ENCODE results near the gene SVIL.
"Not testable (repeated sequence)": the region's sequence is repeated elsewhere in the genome, so short reads cannot be mapped to it uniquely, and the experiment has no call there.

SVIL gene

GRCh38 chr10:29535012-29535777 is 99.6 kb downstream of the SVIL start:
- no peak for DNase-seq

- DNase-seq: no peak
These were observed 100.2 kb downstream of the SVIL start for GRCh38 chr10:29534590-29534989.

DNA sequence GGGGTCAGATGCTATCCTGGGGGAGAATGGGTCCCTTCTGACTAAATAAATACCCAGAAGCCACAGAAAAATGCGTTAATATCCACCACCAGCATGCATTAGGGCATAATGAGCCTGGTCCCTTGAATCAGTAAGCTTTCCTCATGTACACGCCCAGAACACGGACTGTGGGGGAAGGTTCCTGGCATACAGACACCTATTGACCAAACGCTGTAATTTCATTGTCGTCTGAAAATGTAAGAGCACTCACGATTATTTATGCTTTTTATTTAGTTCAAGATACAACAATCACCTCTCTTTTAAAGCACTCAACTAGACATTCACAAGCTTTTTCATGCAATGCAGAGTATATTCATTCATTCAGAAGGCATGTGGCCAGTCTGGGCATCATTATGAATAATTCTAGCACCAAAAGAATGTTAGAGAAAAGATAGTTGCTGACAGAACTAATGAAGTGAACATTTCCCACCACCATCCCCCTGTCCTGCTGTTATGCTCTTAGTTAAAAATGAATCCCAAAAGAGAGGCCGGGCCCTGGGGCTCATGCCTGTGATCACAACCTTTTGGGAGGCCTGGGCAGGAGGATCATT is 101.0 kb downstream of the SVIL start:
- DNase-seq: no peak

- no peak for DNase-seq
These were observed 101.7 kb downstream of the SVIL start for GRCh38 chr10:29533046-29533445.

DNA sequence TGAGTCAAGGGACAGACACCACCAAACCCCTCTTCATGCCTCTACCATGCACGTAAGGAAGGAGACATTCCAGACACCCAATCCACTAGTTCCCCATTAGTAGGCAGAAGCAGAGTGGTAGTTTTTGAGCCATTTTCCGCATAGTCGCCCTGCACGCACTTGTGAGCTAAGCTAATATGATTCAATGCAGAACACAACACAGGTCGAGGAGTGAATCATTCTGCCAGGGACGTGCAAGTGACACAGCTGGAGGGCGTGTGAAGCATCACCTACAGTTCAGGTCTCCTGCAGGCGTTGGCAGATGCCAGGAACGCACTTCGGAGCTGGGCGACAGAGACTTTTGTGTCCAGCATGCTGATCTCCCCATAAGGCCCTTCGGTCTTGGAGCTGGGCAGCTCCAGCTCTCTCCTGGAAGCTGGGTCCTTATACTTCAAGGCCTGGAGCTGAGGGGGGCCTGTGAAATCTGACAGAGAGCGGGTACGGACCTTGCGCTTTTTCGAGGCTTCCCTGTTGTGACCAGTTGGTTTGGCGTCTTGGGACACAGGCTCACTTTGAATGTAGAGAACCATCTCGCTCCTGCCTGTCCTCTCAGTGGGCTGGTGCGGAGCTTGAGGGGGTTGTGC is 102.4 kb downstream of the SVIL start:
- DNase-seq: no peak

DNA sequence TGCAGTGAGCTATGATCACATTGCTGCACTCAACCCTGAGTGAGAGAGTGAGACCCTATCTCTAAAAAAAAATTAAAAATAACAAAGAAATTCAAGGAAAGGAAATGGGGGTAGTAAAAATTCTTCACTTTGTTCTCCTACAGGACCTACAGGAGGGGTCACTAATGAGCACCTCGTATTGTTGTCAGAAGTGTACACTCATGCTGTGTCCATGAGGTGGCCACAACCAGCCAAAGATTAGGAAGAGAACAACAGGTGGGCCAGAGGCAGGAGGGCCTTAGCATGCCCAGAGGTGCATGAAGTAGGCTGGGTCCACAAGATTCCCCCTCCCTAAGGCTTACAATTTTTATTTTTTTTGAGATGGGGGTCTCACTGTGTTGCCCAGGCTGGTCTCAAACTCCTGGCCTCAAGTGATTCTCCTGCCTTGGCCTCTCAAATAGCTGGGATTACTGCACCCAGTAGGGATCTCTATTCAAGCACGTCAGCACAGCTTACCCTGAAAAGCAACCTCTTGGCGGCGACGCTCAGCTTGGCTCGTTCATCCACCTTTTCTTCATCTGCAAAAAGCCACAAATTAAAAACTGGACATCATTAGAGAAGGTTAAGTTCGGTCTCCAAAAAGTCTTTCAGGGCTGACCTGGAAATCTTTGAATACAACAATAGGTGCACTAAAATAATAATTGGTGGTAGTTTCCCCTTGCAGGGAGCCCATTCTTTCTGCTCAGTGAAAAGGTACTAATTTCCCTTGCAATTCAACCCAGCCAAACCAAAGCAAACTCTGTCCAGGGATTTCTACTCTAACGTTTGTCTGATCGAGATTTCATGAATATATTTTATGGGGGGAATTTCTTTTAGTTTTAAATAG is 104.4 kb downstream of the SVIL start:
- no peak for DNase-seq

GRCh38 chr10:29529146-29529545 is 105.6 kb downstream of the SVIL start:
- DNase-seq: no peak

- DNase-seq: no peak
These were observed 109.0 kb downstream of the SVIL start for GRCh38 chr10:29525762-29526161.

GRCh38 chr10:29524720-29525119 is 110.1 kb downstream of the SVIL start:
- DNase-seq: no peak

DNA sequence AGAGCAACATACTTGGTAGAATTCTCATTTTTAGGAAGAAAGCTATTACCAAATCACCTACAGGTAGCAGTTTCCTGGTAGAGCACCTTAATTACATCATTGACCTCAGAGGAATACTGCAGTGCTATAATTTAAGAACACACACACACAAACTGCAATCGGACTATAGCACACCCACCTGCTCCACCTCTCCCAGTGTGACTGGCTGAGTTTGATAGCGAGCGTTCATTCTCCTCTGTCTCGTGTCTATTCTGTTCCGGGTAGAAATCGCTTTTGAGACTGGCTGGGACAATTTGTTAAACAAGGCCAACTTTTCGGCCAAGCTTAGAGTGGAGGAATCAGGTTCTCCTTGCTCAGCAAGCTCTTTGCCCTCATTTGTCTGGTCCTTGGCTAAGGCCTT is 110.5 kb downstream of the SVIL start:
- no peak for DNase-seq

DNA sequence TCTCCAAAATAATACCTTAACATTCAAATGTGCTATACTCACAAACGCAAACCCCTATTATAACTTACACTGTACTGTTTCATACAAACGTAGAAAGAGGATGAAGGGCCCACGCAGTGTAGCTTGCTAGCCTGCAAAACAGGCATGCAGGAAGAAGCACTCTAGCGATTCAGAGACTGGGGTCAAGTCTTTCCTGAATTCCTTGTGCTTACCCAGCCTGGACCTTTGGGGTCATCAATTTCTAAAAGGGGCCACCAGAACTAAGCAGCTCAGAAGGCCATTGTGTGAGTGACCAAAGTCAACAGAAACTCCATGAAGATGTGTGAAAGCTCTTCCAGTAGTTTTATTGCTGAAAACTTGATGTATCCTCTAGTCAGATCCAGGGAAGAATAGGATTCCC is 111.9 kb downstream of the SVIL start:
- no peak for DNase-seq

GRCh38 chr10:29522061-29522855 is 112.5 kb downstream of the SVIL start:
- DNase-seq: no peak

DNA sequence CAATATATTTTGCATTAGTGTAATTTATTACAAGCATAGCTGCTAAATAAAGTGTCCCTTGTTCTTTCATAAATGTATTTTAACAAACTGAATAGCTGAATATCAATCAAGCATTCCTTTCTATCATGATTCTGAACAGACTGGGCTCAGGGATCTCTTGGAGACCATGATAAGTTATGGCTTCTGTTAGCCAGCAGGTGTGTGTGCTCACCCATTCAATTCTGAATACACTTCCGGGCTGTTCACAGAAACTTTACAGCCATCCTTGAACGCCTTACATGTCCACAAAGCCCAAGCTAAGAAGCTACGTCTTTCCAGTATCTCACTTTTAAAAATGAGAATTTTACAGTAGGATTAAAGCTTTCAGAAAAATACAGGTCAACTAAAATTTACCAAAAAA is 115.1 kb downstream of the SVIL start:
- no peak for DNase-seq

DNA sequence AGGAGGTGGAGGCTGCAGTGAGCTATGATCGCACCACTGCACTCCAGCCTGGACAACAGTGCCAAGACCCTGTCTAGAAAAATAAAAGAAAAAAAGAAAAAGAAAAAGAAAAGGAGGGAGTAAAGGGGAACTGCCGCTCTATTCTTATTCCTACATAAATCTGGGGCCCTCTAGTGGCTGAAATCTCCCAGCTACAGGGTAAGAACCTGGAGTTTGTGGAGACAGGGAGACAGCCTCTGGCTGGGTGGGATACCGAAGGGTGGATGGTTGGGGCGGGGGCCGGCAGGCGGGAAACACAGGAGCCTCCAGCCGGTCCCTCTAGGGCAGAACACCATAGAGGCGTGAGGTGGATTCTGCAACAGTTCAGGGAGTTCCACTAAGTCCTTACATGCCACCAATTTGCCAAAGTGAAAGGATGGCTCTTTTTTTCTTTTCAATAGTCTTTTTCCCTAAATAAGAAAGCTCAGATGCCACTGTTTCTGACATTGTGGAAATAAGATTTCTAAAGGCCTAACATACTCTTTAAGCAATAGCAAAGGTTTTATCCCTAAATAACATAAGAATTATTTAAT is 117.3 kb downstream of the SVIL start:
- no peak for DNase-seq

GRCh38 chr10:29516309-29516932 is 118.3 kb downstream of the SVIL start:
- DNase-seq: not testable (repeated sequence)

DNA sequence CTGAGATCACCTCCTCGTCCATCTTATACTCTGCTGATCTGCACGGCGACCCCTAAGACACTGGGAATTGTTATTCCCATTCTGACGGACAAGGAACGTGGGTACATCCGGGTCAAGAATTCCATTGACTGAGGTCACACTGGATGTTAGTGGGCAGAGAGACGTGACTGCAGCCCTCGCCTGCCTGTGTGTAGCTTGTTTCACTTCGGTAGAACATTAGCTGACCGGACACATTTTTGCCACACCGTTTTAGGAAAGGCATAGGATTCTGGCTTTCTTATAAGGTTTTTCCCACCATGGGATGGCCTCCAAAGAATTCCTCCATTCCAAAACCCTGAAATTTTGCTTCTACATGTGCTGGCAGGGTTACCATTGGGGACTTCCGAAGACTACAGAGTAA is 118.9 kb downstream of the SVIL start:
- DNase-seq: not testable (repeated sequence)

DNA sequence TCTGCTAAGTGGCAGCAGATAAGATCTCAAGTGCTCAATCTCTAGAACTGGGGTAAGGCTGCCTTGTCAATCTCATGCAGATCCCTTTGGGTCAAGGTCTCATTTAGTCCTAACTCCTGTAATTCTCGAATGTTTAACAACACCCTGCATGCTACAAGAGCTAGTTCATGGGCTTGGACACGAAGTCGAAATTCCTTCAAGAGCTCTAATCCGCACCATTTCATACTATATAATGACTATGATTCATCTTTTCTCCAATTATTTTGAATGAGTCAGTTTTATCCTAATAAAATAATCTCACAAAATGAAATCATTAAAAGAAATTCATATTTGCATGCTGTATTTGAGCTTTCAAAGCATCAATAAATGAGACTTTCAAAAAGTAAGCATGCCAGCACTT is 119.7 kb downstream of the SVIL start:
- DNase-seq: not testable (repeated sequence)

- DNase-seq: no peak
These were observed 120.5 kb downstream of the SVIL start for GRCh38 chr10:29514306-29514705.

DNA sequence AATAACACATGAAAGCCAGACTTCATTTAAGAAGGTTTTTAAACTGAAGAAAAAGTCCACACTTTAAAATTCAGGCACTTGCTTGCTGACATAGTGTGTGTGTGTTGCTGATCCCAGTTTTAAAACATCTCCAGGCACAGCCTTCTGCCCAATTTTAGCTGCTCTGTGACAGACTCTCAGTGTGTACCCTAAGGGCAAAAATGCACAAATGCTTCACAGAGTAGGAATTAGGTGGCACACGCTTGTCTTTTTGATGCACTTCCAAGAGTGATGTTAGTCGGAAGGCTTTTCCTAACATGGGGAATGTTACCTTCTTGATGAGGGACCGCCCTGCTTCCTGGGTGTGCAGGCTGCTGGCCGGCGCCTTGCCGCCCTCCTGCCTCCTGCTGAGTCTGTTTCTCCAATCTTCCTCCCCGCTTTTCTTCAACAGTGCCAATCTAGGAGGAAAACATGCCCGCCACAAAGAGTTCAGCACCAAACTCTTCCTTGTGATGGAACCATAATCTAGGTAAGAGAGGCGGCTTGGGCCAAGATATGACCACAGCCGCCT is 122.3 kb downstream of the SVIL start:
- no peak for DNase-seq

- not testable (repeated sequence) for DNase-seq
These were observed 123.0 kb downstream of the SVIL start for GRCh38 chr10:29511806-29512205.

GRCh38 chr10:29510483-29511157 is 124.2 kb downstream of the SVIL start:
- DNase-seq: not testable (repeated sequence)
